NCI-H1105 (cell line): ENCODE results near the gene ZNF414.
"Not testable (repeated sequence)": the region's sequence is repeated elsewhere in the genome, so short reads cannot be mapped to it uniquely, and the experiment has no call there.

Experiments
- DNase-seq: peaks from one replicate; lab custom pipeline; 2025; lab: John Stamatoyannopoulos, UW

The ZNF414 gene

GRCh38 chr19:8513687-8514504, at the start of gene ZNF414:
Gene ZNF414, minus strand, starts transcription at chr19:8514167. Its CDS starts 121 bp downstream, at chr19:8514046.
- peak; percentile 95 for DNase-seq

GRCh38 chr19:8561075-8561764, 47.3 kb upstream of the ZNF414 start:
- DNase-seq, result no peak

GRCh38 chr19:8558325-8558724, 44.4 kb upstream of the ZNF414 start:
- no peak for DNase-seq

GRCh38 chr19:8557642-8558238, 43.8 kb upstream of the ZNF414 start:
- no peak for DNase-seq

- DNase-seq, result not testable (repeated sequence)
Measured at GRCh38 chr19:8553729-8554128, 39.8 kb upstream of the ZNF414 start.

GRCh38 chr19:8552810-8553209, 38.8 kb upstream of the ZNF414 start:
- DNase-seq, result no peak

GRCh38 chr19:8550070-8550469, 36.1 kb upstream of the ZNF414 start:
- no peak for DNase-seq

GRCh38 chr19:8545743-8546142, 31.8 kb upstream of the ZNF414 start:
- DNase-seq, result no peak

GRCh38 chr19:8544168-8544567, 30.2 kb upstream of the ZNF414 start:
- DNase-seq, result no peak

- no peak for DNase-seq
Measured at GRCh38 chr19:8539621-8540149, 25.7 kb upstream of the ZNF414 start.

- DNase-seq, result no peak
Measured at GRCh38 chr19:8537099-8537498, 23.1 kb upstream of the ZNF414 start.

GRCh38 chr19:8536282-8536681, 22.3 kb upstream of the ZNF414 start:
- no peak for DNase-seq

- DNase-seq, result no peak
Measured at GRCh38 chr19:8532225-8532624, 18.3 kb upstream of the ZNF414 start.

- DNase-seq, result no peak
Measured at GRCh38 chr19:8531470-8531869, 17.5 kb upstream of the ZNF414 start.

- no peak for DNase-seq
Measured at GRCh38 chr19:8530061-8530679, 16.2 kb upstream of the ZNF414 start.

GRCh38 chr19:8529369-8530006, 15.5 kb upstream of the ZNF414 start:
- no peak for DNase-seq

GRCh38 chr19:8528500-8528899, 14.5 kb upstream of the ZNF414 start:
- no peak for DNase-seq

GRCh38 chr19:8526345-8527091, 12.6 kb upstream of the ZNF414 start:
- peak; percentile 81 for DNase-seq

GRCh38 chr19:8525401-8525684, 11.4 kb upstream of the ZNF414 start:
- no peak for DNase-seq

- no peak for DNase-seq
Measured at GRCh38 chr19:8519388-8519787, 5.4 kb upstream of the ZNF414 start.

- DNase-seq, result no peak
Measured at GRCh38 chr19:8518536-8518935, 4.6 kb upstream of the ZNF414 start.
